ENCODE data around the gene PRSS23.
"Not testable (repeated sequence)": the region's sequence is repeated elsewhere in the genome, so short reads cannot be mapped to it uniquely, and the experiment has no call there.

Gene PRSS23

DNA sequence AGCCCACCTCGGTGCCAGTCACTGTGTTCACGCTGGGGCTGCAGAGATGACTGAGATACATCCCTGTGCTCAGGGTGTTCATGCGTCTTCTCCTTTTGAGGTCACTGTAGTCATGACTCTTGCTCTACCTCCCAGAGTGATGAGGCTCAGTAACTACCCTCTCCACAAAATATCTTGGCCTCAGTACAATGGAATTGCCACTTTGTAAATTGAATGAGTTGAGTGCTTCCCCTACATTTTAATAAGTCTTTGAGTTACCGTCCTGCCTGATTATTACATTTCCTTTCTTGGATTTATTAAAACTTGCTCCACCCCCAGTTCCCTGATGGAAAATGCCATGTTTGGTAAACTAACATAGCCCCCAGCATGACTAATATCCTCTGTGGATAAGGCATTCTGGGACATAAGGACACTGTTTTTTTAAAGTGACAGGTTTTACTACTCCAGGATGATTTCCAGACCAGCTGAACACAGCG, 15.9 kb downstream of the PRSS23 start:
- no peak for DNase-seq

DNA sequence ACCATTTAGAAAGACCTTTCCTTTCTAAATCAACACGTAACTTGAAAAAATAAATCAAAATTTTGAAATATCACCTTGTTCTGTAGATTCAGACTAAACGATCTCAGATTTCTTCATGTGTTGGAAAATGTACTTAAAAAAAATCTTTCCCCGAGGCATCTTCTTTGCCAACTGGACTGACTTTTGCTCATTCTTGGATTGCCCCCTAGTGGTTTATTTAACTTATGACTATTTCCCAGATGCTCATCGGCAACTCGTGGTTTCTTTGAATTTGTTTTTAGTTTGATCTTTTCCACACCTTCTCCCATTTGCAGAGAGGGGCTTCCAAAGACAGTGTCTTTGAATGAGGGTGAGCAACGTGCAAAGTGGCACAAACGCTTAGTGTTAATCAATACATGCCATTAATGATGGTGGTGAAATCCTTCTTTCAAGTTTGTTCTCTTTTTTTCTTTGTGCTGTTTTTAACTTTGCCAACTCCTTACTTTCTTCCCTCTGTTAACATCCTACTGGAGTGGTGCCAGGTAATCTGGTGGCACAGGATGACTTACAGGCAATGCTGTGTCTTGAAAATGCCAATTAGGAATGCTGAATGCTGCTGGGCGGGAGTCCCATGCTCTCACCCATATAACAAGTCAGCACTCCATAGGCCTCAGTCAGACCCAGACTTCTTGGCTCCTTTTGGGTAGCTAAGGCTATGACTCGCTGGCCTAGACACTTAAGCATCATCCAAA, 18.3 kb downstream of the PRSS23 start:
- peak in 1 of 2 experiments; percentile 50 for DNase-seq

DNA sequence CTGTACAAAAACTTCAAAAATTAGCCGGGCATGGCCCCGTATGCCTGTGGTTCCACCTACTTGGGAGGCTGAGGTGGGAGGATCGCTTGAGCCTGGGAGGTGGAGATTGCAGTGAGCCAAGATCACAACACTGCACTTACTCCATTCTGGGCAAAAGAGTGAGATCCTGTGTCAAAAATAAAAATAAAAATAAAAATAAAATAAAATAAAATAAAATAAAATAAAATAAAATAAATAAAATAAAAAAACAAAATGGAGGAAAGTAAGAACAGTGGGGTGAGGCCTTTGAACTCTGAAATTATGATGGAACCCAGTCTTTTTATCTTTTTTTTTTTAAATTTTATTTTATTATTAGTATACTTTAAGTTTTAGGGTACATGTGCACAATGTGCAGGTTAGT, 23.8 kb downstream of the PRSS23 start:
- DNase-seq, result not testable (repeated sequence)

DNA sequence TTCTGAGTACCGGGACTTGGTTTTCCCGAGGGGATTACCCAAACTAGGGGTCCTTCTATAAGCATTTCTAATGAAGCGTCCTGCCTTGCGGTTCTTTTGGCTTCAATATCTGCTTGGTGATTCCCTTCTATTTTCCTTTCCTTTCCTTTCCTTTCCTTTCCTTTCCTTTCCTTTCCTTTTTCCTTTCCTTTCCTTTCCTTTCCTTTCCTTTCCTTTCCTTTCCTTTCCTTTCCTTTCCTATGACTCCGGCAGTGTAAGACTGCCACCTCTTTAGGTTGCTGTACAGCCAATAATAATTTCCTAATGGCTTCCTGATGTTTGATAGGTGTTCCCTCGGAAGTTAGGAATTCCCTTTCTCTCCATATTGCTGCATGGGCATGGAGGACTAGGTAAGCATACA, 34.0 kb downstream of the PRSS23 start:
- not testable (repeated sequence) for DNase-seq

DNA sequence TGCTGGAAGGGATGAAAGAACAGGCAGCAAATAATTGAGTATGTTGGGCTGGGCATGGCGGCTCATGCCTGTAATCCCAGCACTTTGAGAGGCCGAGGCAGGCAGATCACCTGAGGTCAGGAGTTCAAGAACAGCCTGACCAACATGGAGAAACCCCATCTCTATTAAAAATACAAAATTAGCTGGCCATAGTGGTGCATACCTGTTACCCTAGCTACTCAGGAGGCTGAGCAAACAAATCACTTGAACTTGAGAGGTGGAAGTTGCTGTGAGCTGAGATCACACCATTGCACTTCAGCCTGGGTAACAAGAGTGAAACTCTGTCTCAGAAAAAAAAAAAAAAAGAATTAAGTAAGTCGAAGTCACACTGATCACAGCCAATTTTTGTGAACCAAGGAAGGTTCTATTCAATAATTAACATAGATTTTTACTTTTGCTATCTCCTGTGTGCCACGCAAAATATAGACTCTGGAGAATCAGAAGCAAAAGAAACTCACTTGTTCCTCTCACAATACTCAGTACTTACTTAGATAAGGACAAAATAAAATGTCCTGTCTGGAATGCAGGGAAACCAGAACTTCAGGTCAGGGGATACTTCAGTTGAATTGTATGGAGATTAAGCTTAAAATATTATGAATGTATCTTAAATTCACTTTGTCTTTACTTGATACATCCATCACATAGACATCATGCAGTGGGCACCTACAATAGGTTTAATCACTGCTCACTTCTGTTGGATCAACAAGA, 44.6 kb downstream of the PRSS23 start:
- not testable (repeated sequence) for DNase-seq

DNA sequence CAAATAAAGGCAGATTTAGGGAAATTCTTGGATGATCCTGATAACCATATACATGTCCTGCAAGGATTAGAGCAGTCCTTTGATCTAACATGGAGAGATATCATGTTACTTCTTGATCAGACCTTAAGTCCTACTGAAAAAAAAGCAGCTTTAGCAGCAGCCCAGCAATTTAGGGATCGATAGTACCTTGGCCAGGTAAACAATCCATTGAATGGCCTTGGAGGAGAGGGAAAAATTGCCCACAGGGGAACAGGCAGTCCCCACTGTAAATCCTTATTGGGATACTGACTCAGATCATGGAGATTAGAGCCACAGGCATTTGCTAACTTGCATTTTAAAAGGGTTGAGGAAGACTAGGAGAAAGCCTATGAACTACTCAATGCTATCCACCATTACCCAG, 47.8 kb downstream of the PRSS23 start:
- DNase-seq, result no peak

DNA sequence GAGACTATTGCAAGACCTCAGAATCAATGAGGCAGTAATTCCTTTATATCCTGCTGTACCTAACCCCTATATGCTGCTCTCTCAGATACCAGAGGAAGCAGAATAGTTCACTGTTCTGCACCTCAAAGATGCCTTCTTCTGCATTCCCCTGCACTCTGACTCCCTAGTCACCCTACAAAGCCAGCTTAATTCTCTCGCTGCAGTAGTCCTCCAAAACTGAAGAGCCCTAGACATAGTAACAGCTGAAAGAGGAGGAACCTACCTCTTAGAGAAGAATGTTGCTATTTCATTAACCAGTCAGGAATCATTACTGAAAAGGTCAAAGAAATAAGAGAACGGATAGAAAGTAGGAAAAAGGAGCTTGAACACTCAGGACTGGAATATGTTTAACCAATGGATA, 49.3 kb downstream of the PRSS23 start:
- no peak for DNase-seq

All from cerebellar nuclear complex (tissue), 1 donor.